ENCODE measurements around the gene ZG16B.

Gene ZG16B

DNA sequence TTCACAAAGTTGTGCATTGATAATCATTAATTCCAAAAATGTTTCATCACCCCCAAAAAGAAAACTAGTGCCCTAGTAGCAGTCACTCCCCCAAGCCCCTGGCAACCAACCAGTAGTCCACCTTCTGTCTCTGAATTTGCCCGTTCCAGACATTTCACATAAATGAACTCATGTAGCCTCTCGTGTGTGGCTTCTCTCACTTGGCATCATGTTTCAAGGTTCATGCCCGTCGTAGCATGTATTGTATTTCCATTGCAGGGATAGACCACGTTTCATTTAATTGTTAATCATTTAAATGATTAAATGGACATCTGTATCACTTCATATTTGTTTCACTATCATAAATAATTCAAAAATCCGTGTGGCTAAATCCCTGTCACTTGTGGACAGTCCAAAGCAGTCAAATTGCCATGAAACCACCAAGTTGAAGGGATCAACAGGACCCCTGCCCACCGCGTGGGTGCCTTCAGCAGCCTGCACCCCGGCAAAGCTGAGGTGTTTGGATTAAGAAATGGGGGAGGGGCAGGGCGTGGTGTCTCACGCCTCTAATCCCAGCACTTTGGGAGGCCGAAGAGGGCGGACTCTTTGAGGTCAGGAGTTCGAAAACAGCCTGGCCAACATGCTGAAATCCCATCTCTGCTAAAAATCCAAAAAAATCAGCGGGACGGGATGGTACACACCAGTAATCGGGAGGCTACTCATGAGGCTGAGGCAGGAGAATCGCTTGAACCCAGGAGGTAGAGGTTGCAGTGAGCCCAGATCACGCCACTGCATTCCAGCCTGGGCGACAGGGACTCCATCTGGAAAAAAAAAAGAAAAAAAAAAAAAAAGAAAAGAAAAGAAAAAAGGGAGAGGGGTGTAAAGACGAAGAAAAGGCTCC, 44.2 kb downstream of the ZG16B start:
- peak; percentile 39 for DNase-seq

DNA sequence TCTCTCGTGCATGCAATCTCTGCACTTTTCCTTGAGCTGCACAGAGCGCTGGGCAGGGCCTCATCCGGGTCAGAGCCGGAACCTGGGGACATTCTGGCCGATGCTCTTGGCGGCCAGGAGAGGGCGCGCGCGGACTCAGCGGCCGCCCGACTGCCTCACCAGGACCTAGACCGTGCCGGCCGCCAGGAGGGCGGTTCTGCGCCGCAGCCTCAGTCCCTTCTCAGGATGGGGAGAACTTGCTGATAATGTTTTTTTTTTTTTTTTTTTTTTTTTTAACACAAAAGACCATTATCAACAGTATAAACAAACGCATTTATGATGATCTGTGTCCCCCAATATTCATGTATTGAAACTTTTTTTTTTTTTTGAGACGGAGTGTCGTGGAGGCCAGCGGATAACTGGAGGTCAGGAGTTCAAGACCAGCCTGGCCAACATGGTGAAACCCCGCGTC, 44.8 kb downstream of the ZG16B start:
- peak; percentile 60 for DNase-seq

DNA sequence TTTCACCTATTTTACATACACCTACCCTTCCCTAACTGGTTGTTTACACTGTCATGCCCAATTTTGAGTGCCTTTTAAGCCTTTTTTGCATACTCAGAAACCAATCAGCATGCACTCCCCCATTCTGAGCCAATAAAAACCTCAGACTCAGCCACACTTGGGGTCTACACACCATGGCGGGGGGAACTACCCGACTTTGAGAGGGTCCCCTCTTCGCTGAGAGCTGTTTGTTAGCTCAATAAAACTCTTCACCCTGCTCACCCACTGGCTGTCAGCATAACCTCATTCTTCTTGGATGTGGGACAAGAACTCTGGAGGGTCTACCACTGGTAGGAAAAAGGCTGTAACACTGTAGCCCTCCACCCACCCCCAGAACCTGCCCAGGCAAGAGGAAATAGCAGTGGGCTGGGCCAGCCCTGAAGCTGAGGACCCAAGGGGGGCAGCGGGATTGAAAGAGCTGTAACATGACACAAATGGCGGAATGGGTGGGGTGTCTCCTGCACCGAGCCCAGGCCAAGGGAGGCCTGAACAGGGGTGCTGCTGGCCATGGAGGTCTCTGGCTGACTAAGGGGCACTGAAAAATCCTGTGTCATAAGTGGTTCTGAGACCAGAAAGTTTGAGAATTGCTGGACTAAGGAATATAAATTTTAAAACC, 49.9 kb downstream of the ZG16B start:
- no peak for DNase-seq

Measured in DMS 273 treated with DMSO at 0.1 percent for 48 hours (cell line).